Breast epithelium (tissue), 4 donors: Measurements from ENCODE around the gene INAFM1. TPM values are rescaled to one million over a fixed set of nuclear protein-coding genes. Genes with fewer than 3 reads are reported as not detected.

Experiments
- DNase-seq, 2 donors: peaks; one replicate each; pipeline ENCODE4 v3.0.0-alpha.2; 2019; ENCODE audit warnings: low spot score in 2 of 2
- H3K27ac ChIP-seq, 2 donors: fragments of 200-600 bp; sonication (generic) in 1 of 2; one replicate each; pipeline ENCODE4 v1.5.1; 2016 to 2019; ENCODE audit warnings: mild to moderate bottlenecking in 1 of 2
- H3K27me3 ChIP-seq, 2 donors: fragments of 200-600 bp; sonication (generic) in 1 of 2; one replicate each; pipeline versions ENCODE4 v1.5.1 to v1.6.0; 2017 to 2019; ENCODE audit warnings: control low read depth in 1 of 2, mild to moderate bottlenecking in 1 of 2
- H3K36me3 ChIP-seq: fragments of 200-600 bp; one replicate; pipeline ENCODE4 v1.5.1; 2019
- H3K4me1 ChIP-seq, 2 donors: fragments of 200-600 bp; sonication (generic); one replicate each; pipeline ENCODE4 v1.5.1; 2016 to 2019; ENCODE audit warnings: control low read depth in 1 of 2
- H3K4me3 ChIP-seq, 3 donors: fragments of 200-600 bp; sonication (generic); 1 replicate in 2 of 3; 2 replicates in 1 of 3; pipeline ENCODE4 v1.5.1; 2016 to 2019; ENCODE audit warnings: mild to moderate bottlenecking in 3 of 3, moderate library complexity in 2 of 3
- H3K9me3 ChIP-seq, 2 donors: fragments of 200-600 bp; sonication (generic) in 1 of 2; one replicate each; pipeline ENCODE4 v1.5.1; 2016 to 2019; ENCODE audit warnings: control low read depth in 1 of 2
- CTCF ChIP-seq, 3 donors: fragments of 450-650 bp; IDR thresholded peaks; one replicate each; pipeline ENCODE4 v1.5.1; 2016 to 2017; ENCODE audit warnings: antibody characterized with exemption in 3 of 3, mild to moderate bottlenecking in 3 of 3, moderate library complexity in 3 of 3
- POLR2A ChIP-seq: fragments of 450-650 bp; IDR thresholded peaks from one replicate; pipeline ENCODE4 v1.6.1; 2016; ENCODE audit warnings: antibody characterized with exemption, mild to moderate bottlenecking, moderate library complexity
- POLR2AphosphoS5 ChIP-seq, 3 donors: sonication (generic); formaldehyde crosslinking; IDR thresholded peaks; one replicate each; pipeline ENCODE4 v1.6.1; 2017; ENCODE audit warnings: antibody characterized with exemption in 3 of 3
- intact Hi-C: fragments of 100-400 bp; cut with DNase I; formaldehyde crosslinking; loops from one replicate; pipeline ENCODE4 v1.15.1; 2023; ENCODE audit warnings: low total_unique reads
- total RNA-seq, 3 donors: library from RNA; depleted of rRNA; stranded (reverse); fragments of >200 nt; gene quantifications; one replicate each; pipeline ENCODE4 v1.1.0, GENCODE V29; 2016

INAFM1 gene
- total RNA-seq, 3 donors from 2014 or later: 5.3 to 10.5 (median 7.2) TPM

GRCh38 chr19:47227352-47228167, 47.1 kb upstream of the INAFM1 start:
- Histone ChIP-seq H3K4me3 (peak overlapping the region; percentile 97 to 99 (median 98)), H3K4me1 (peaks cover 3 to 7% of the 10 kb centered on the region in 2 donors), H3K27me3 (no peaks in the 10 kb centered on the region), H3K27ac (peak overlapping the region; percentile 99 to 100), H3K36me3 (no peaks in the 10 kb centered on the region), H3K9me3 (no peaks in the 10 kb centered on the region)
- peak; percentile 87 to 90 for DNase-seq
- intact Hi-C loops: no loop called here
- peak in 1 of 3 donors; percentile 5 for TF ChIP-seq CTCF (IDR thresholded peaks at IDR 0.05)
- peak; percentile 50 for TF ChIP-seq POLR2A
- peak; percentile 12 to 36 (median 28) for TF ChIP-seq POLR2AphosphoS5 (IDR thresholded peaks at IDR 0.05)

GRCh38 chr19:47228168-47228936, 46.3 kb upstream of the INAFM1 start:
- intact Hi-C loops: no loop called here
- no peaks in the 10 kb centered on the region for H3K9me3 ChIP-seq
- peak; percentile 75 to 80 for DNase-seq
- H3K27me3 ChIP-seq: no peaks in the 10 kb centered on the region
- H3K27ac ChIP-seq: peak overlapping the region; percentile 99 to 100
- H3K4me1 ChIP-seq: peaks cover 3 to 7% of the 10 kb centered on the region in 2 donors
- TF ChIP-seq POLR2A: peak; percentile 13
- peak in 1 of 3 donors; percentile 6 for TF ChIP-seq POLR2AphosphoS5 (IDR thresholded peaks at IDR 0.05)
- TF ChIP-seq CTCF (IDR thresholded peaks at IDR 0.05): no peak
- no peaks in the 10 kb centered on the region for H3K36me3 ChIP-seq
- peak overlapping the region; percentile 97 to 99 (median 98) for H3K4me3 ChIP-seq

- peak in 1 of 2 donors; percentile 35 for DNase-seq
- no peaks in the 10 kb centered on the region for H3K27me3 ChIP-seq
- peaks cover 3 to 7% of the 10 kb centered on the region in 2 donors for H3K4me1 ChIP-seq
- intact Hi-C loops: no loop called here
- H3K27ac ChIP-seq: peak overlapping the region; percentile 99 to 100
- H3K4me3 ChIP-seq: peak overlapping the region; percentile 97 to 99 (median 98)
- TF ChIP-seq CTCF (IDR thresholded peaks at IDR 0.05) (no peak), POLR2A (no peak), POLR2AphosphoS5 (IDR thresholded peaks at IDR 0.05) (no peak)
- no peaks in the 10 kb centered on the region for H3K9me3 ChIP-seq
- H3K36me3 ChIP-seq: no peaks in the 10 kb centered on the region
Observed at GRCh38 chr19:47228937-47229675, 45.6 kb upstream of the INAFM1 start.

- peaks cover 3 to 7% of the 10 kb centered on the region in 2 donors for H3K4me1 ChIP-seq
- peak overlapping the region; percentile 97 to 99 (median 98) for H3K4me3 ChIP-seq
- no peak for TF ChIP-seq CTCF (IDR thresholded peaks at IDR 0.05)
- no peak for TF ChIP-seq POLR2AphosphoS5 (IDR thresholded peaks at IDR 0.05)
- no peak for TF ChIP-seq POLR2A
- DNase-seq: peak in 1 of 2 donors; percentile 26
- H3K36me3 ChIP-seq: no peaks in the 10 kb centered on the region
- intact Hi-C loops: no loop called here
- peak overlapping the region; percentile 99 to 100 for H3K27ac ChIP-seq
- no peaks in the 10 kb centered on the region for H3K27me3 ChIP-seq
- no peaks in the 10 kb centered on the region for H3K9me3 ChIP-seq
Observed at GRCh38 chr19:47229676-47230053, 45.0 kb upstream of the INAFM1 start.
